Measurements from ENCODE around the gene FAHD2B.
"Not testable (repeated sequence)": the region's sequence is repeated elsewhere in the genome, so short reads cannot be mapped to it uniquely, and the experiment has no call there.

The FAHD2B gene

DNA sequence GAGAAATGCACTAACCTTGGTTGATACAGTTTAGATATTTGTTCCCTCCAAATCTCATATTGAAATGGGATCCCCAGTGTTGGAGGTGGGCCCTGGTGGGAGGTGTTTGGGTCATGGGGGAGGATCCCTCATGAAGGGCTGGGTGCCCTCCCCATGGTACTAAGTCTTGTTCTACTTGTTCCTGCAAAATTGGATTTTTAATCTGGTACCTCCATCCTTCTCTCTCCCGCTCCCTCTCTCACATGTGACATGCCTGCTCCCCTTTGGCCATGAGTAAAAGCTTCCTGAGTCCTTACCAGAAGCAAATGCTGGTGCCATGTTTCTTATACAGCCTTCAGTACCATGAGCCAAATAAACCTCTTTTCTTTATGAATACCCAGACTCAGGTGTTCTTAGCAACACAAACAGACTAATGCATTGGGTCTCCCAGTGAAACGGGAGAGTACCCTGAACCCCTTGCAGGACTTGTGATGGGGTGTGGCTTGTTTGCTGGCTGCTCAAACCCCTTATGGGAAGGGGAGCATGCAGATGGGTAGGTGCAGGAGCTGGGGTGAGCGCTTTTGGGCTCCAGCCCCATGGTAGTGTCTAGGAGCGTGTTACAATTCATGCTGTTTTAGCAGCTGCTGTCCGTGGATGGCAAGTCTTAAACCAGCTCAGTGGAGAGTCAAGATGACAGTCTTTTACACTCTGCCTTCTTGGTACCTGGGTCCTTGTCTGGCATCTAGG lies 27.2 kb downstream of the FAHD2B start:
- DNase-seq, result no peak

DNA sequence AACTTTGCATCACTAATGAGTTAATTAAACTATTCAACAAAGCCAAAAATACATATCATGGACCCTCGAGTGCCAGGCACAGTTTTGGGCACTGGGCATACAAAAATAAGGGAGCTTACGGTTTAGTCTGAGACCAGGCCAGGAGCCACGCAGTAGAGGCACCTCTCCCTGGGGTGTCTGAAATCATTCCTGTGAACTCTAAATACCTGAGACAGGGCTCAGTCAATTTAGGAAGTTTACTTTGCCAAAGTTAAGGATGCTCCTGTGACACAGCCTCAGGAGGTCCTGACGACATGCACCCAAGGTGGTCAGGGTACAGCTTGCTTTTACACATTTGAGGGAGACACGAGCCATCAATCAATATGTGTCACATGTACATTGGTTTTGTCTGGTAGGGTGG lies 28.7 kb downstream of the FAHD2B start:
- not testable (repeated sequence) for DNase-seq

DNA sequence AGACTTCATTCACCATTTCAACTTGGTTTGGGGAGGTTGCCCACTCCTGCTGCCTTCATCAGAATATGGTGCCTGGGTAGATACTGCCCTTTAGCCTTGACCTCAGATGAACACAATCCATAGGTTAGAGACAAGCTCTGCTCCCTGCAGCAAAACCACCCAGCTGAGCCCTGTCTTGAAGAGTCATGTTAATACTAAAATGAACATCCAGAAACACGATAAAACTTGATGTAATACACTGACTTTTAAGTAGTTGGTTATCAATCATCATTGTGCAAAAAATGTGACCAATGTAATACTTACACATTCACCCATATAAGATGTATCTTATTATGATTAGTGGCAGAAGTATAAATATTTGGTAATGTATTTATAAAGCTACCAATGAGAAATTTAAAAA lies 32.7 kb downstream of the FAHD2B start:
- not testable (repeated sequence) for DNase-seq

DNA sequence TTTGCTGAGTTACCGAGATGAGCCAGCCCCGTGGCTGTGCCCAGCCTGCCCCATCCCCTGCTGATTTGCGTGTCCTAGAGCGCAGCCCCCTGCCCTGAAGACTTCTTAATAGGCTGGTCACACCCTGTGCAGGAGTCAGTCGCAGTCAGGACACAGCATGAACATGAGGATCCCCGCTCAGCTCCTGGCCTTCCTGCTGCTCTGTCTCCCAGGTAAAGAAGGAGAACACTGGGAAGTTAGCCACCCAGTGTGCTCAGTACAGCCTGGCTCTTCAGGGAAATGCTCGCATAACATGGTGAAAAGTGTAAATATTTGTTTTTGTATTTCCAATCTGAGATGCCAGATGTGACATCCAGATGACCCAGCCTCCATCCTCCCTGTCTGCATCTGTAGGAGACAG lies 34.9 kb downstream of the FAHD2B start:
- DNase-seq, result not testable (repeated sequence)

DNA sequence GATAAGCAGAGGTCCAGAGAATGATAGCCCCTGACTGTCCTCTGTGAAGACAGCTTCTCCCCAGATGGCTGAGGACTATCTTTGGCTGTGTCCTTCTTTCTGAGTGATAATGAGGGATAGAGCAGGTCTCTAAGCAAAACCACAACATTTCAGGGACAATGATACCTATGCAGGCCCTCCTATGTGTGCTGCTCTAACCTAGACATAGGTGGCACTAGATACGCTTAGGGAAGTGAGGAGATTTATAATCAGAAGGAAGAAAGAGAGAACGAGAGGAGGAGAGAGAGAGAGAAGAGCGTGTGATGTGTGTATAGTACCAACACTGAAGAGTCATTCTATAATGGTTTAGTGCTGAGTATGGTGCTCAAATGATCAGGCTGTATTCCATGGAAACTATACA lies 38.5 kb downstream of the FAHD2B start:
- not testable (repeated sequence) for DNase-seq

DNA sequence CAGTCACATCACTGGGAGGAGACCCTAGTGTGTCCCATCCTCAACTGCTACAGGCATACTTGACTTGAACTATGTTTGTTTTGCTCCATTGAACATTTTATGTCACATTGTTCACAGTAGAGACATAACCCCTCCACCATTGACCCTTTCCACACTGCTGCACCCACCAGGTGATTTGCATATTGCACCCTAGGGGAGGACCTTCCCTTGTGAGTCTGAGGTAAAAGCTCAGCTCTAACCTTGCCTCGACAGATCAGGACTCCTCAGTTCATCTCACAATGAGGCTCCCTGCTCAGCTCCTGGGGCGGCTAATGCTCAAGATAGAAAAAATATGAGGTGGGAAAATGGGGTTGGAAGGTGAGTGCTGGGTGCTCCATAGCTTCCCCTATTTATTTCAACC lies 44.6 kb downstream of the FAHD2B start:
- DNase-seq, result not testable (repeated sequence)

DNA sequence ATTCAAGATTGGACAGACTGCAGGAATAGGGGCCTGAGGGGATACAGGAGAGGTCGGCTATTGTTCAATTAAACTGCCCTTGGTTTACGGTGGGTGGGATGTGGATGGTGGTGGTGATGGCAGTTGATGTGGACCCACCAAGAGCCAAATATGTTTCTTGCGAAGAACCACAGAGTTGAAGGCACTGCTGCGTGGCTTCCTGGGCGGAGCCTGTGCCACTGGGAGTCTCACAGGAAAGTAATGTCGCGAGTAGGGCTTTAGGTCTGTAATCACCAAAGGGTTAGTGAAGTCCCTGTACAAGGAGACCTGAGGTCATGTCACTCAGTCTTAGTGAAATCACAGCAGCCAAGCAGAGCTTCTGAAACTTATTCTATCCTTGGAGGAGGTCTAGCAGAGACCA lies 46.2 kb downstream of the FAHD2B start:
- DNase-seq, result not testable (repeated sequence)

DNA sequence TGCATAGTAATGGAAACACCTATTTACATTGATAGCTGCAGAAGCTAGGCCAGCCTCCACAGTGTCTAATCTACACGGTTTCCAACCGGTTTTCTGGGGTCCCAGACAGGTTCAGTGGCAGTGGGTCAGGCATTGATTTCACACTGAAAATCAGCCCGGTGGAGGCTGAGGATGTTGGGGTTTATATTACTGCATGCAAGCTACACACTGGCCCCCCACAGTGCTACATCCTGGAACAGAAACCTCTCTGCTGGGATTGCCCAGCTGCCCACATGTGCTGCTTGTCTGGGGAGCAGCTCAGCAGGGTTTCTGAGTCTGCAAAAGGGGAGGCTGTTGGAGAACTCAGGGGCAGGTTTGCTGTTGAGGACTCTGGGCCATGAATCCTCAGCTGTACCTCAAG lies 48.0 kb downstream of the FAHD2B start:
- not testable (repeated sequence) for DNase-seq

DNA sequence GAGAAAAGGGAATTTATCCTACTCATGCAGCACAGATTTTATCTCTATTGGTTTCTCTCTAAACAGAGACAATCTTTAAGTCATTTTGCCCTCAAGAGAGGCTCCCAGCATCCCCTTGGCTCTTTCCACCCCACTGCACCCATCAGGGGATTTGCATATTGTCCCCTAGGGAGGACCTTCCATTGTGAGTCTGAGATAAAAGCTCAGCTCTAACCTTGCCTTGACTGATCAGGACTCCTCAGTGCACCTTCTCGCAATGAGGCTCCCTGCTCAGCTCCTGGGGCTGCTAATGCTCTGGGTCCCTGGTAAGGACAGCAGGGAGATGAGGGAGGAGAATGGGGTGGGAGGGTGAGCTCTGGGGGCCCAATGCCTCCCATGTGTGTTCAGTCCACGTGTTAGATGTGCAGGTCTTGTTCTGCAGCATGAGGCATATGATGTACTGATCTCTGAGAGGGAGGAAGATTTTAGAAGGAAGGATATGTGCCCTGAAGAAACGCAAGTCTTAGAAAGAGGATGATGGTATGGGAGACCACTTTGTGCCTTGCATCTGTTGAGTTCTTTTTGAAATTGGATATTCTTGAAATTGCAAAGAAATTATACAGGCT lies 48.7 kb downstream of the FAHD2B start:
- DNase-seq, result not testable (repeated sequence)

Measured in CD4-positive, alpha-beta T cell treated with Interleukin-17A for 1 hour (primary cell).